Breast epithelium (tissue), 4 donors: ENCODE data around the gene ADAMTS4. TPM values are rescaled to one million over a fixed set of nuclear protein-coding genes. Genes with fewer than 3 reads are reported as not detected.

Experiments used
- DNase-seq, 2 donors: peaks; one replicate each; pipeline ENCODE4 v3.0.0-alpha.2; 2019; ENCODE audit warnings: low spot score in 2 of 2
- H3K27ac ChIP-seq, 2 donors: fragments of 200-600 bp; sonication (generic) in 1 of 2; one replicate each; pipeline ENCODE4 v1.5.1; 2016 to 2019; ENCODE audit warnings: mild to moderate bottlenecking in 1 of 2
- H3K27me3 ChIP-seq, 2 donors: fragments of 200-600 bp; sonication (generic) in 1 of 2; one replicate each; pipeline versions ENCODE4 v1.5.1 to v1.6.0; 2017 to 2019; ENCODE audit warnings: control low read depth in 1 of 2, mild to moderate bottlenecking in 1 of 2
- H3K36me3 ChIP-seq: fragments of 200-600 bp; one replicate; pipeline ENCODE4 v1.5.1; 2019
- H3K4me1 ChIP-seq, 2 donors: fragments of 200-600 bp; sonication (generic); one replicate each; pipeline ENCODE4 v1.5.1; 2016 to 2019; ENCODE audit warnings: control low read depth in 1 of 2
- H3K4me3 ChIP-seq, 3 donors: fragments of 200-600 bp; sonication (generic); 1 replicate in 2 of 3; 2 replicates in 1 of 3; pipeline ENCODE4 v1.5.1; 2016 to 2019; ENCODE audit warnings: mild to moderate bottlenecking in 3 of 3, moderate library complexity in 2 of 3
- H3K9me3 ChIP-seq, 2 donors: fragments of 200-600 bp; sonication (generic) in 1 of 2; one replicate each; pipeline ENCODE4 v1.5.1; 2016 to 2019; ENCODE audit warnings: control low read depth in 1 of 2
- POLR2A ChIP-seq: fragments of 450-650 bp; IDR thresholded peaks from one replicate; pipeline ENCODE4 v1.6.1; 2016; ENCODE audit warnings: antibody characterized with exemption, mild to moderate bottlenecking, moderate library complexity
- POLR2AphosphoS5 ChIP-seq, 3 donors: sonication (generic); formaldehyde crosslinking; IDR thresholded peaks; one replicate each; pipeline ENCODE4 v1.6.1; 2017; ENCODE audit warnings: antibody characterized with exemption in 3 of 3
- intact Hi-C: fragments of 100-400 bp; cut with DNase I; formaldehyde crosslinking; loops from one replicate; pipeline ENCODE4 v1.15.1; 2023; ENCODE audit warnings: low total_unique reads
- total RNA-seq, 3 donors: library from RNA; depleted of rRNA; stranded (reverse); fragments of >200 nt; gene quantifications; one replicate each; pipeline ENCODE4 v1.1.0, GENCODE V29; 2016
- TF ChIP-seq, protein P1 (sequence below), 3 donors: fragments of 450-650 bp; IDR thresholded peaks; one replicate each; pipeline ENCODE4 v1.5.1; 2016 to 2017; ENCODE audit warnings: antibody characterized with exemption in 3 of 3, mild to moderate bottlenecking in 3 of 3, moderate library complexity in 3 of 3

The ADAMTS4 gene
- total RNA-seq, 3 donors from 2014 or later, result 4.8 to 85.5 (median 24.6) TPM

DNA sequence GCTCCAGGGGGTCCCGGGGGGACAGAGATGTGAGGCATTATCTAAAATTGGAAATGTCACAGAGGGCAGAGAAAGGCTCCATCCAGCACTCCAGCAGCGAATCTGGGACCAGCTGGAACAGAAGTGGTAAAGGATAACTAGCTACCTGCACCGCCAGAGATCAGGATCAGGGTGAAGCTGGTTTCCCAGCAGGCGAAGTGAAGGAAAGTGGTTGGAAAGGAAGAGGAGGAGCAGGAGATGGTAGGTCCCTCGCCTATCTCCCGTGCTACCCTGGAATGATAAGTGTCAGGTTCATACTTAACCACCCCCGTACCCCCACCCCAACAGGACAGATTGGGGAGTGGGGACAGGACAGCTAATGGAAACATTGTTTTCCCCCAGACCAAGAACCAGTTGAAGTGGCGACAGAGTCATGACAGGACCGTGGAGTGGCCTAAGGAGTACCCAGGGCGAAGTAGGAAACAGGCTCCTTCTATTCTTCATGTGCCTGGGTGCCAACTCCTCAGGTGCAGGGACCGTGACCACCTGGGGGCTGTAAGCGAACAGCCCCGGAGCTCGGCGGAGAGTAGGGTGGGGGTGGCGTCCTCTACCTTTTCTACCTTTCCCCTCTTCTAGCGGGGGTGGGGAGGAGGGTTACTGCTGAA is 22.3 kb downstream of the ADAMTS4 start:
- Histone ChIP-seq H3K9me3 (no peaks in the 10 kb centered on the region), H3K27ac (peak overlapping the region; percentile 91 to 96), H3K27me3 (no peaks in the 10 kb centered on the region), H3K4me1 (peaks cover 0 to 12% of the 10 kb centered on the region in 2 donors), H3K4me3 (peak overlapping the region; percentile 80 to 86 (median 83)), H3K36me3 (peaks cover 3% of the 10 kb centered on the region)
- intact Hi-C loops, result no loop called here
- TF ChIP-seq, protein P1, sequence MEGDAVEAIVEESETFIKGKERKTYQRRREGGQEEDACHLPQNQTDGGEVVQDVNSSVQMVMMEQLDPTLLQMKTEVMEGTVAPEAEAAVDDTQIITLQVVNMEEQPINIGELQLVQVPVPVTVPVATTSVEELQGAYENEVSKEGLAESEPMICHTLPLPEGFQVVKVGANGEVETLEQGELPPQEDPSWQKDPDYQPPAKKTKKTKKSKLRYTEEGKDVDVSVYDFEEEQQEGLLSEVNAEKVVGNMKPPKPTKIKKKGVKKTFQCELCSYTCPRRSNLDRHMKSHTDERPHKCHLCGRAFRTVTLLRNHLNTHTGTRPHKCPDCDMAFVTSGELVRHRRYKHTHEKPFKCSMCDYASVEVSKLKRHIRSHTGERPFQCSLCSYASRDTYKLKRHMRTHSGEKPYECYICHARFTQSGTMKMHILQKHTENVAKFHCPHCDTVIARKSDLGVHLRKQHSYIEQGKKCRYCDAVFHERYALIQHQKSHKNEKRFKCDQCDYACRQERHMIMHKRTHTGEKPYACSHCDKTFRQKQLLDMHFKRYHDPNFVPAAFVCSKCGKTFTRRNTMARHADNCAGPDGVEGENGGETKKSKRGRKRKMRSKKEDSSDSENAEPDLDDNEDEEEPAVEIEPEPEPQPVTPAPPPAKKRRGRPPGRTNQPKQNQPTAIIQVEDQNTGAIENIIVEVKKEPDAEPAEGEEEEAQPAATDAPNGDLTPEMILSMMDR (IDR thresholded peaks at IDR 0.05), result no peak
- TF ChIP-seq POLR2A (no peak), POLR2AphosphoS5 (IDR thresholded peaks at IDR 0.05) (no peak)
- no peak for DNase-seq

GRCh38 chr1:161175771-161176453 is 22.9 kb downstream of the ADAMTS4 start:
- Histone ChIP-seq H3K27me3 (no peaks in the 10 kb centered on the region), H3K9me3 (no peaks in the 10 kb centered on the region), H3K4me1 (peaks cover 0 to 12% of the 10 kb centered on the region in 2 donors), H3K4me3 (peak overlapping the region; percentile 80 to 86 (median 83)), H3K36me3 (peaks cover 3% of the 10 kb centered on the region), H3K27ac (peak overlapping the region; percentile 91 to 96)
- TF ChIP-seq POLR2AphosphoS5 (IDR thresholded peaks at IDR 0.05) (no peak), POLR2A (no peak)
- TF ChIP-seq, protein P1 (IDR thresholded peaks at IDR 0.05), result no peak
- intact Hi-C loops, result no loop called here
- no peak for DNase-seq

- TF ChIP-seq POLR2AphosphoS5 (IDR thresholded peaks at IDR 0.05), result no peak
- TF ChIP-seq POLR2A, result no peak
- TF ChIP-seq, protein P1 (IDR thresholded peaks at IDR 0.05), result no peak
- intact Hi-C loops, result no loop called here
- H3K27ac ChIP-seq, result peak overlapping the region in 1 of 2 donors; percentile 91
- no peak overlapping the region for H3K4me3 ChIP-seq
- peaks cover 3% of the 10 kb centered on the region for H3K36me3 ChIP-seq
- no peaks in the 10 kb centered on the region for H3K9me3 ChIP-seq
- peaks cover 0 to 12% of the 10 kb centered on the region in 2 donors for H3K4me1 ChIP-seq
- no peak for DNase-seq
- no peaks in the 10 kb centered on the region for H3K27me3 ChIP-seq
Observed at GRCh38 chr1:161174911-161175310, 23.9 kb downstream of the ADAMTS4 start.

DNA sequence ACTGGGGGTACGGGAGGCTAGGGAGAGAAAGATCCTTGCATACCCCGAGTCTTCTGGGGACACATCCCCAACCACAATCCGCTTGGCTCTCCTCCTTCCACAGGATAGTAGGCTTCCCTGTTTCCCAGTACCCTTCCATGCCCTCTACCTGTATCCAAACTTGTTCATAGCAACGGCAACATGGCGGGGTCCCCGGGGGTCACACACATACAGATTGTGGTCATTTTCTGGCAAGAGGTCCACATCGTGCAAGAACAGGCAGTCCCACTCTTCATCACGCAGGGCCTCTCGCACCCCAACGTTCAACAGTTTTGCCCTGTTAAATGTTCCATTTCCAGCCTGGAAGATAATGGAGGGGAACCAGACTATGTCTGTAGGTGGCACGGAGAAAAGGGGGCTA is 25.1 kb downstream of the ADAMTS4 start:
- no peaks in the 10 kb centered on the region for H3K9me3 ChIP-seq
- peak overlapping the region; percentile 82 to 88 for H3K27ac ChIP-seq
- H3K27me3 ChIP-seq, result no peaks in the 10 kb centered on the region
- intact Hi-C loops, result no loop called here
- TF ChIP-seq POLR2A (no peak), POLR2AphosphoS5 (IDR thresholded peaks at IDR 0.05) (no peak)
- TF ChIP-seq, protein P1 (IDR thresholded peaks at IDR 0.05), result no peak
- H3K4me3 ChIP-seq, result no peak overlapping the region
- DNase-seq, result no peak
- peaks cover 0 to 12% of the 10 kb centered on the region in 2 donors for H3K4me1 ChIP-seq
- H3K36me3 ChIP-seq, result peaks cover 3% of the 10 kb centered on the region

DNA sequence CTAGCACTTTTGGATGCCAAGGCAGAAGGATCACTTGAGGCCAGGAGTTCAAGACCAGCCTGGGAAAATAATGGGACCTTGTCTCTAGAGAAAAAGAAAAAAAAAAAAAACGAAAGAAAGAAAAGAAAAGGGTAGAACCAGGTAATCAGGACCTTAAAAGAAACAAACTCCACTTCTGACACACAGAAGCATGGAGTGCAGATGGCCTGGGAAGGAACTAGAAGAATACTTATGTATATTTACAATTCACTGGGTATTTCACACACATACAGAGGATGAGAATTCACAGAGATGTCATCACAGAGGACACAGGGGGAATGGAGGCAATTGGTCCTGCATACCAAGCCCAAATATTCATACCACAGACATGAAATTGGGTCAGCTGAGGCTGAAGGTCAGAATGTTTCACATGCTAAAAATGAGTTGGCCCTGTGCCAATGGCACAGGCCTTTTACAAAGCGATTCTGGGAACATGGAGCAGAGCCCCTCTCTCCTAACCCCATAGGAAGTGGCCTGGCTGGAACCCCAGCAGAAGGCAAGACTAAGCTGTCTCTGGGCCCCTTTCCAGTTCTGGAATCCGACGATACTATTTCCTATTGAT is 26.0 kb downstream of the ADAMTS4 start:
- no peak overlapping the region for H3K4me3 ChIP-seq
- intact Hi-C loops, result no loop called here
- peaks cover 0 to 12% of the 10 kb centered on the region in 2 donors for H3K4me1 ChIP-seq
- peak in 2 of 3 donors; percentile 25 to 67 for TF ChIP-seq POLR2AphosphoS5 (IDR thresholded peaks at IDR 0.05)
- TF ChIP-seq POLR2A, result no peak
- peaks cover 3% of the 10 kb centered on the region for H3K36me3 ChIP-seq
- no peak for DNase-seq
- H3K27me3 ChIP-seq, result no peaks in the 10 kb centered on the region
- H3K27ac ChIP-seq, result peak overlapping the region; percentile 82 to 88
- H3K9me3 ChIP-seq, result no peaks in the 10 kb centered on the region
